Neural cell (in vitro differentiated cells): Measurements from ENCODE around the gene FHL2. TPM values are rescaled to one million over a fixed set of nuclear protein-coding genes. Genes with fewer than 3 reads are reported as not detected.

Experiments used
- H2AFZ ChIP-seq: fragments of 200-600, 300-800 bp; sonication (generic), shearing (Covaris generic); 2 replicates; pipeline ENCODE4 v1.6.0; 2014; ENCODE audit warnings: low read depth, mild to moderate bottlenecking, antibody characterized with exemption, low read length, moderate library complexity
- H3F3A ChIP-seq: fragments of 200-600 bp; shearing (Covaris generic); 2 replicates; pipeline ENCODE4 v1.6.1; 2016; ENCODE audit warnings: mild to moderate bottlenecking, moderate library complexity, mixed read lengths, antibody characterized with exemption, low read length; ENCODE audit not compliant: insufficient read depth, poor library complexity, severe bottlenecking
- H3K27ac ChIP-seq: fragments of 200-600, 300-800 bp; sonication (generic), shearing (Covaris generic); 2 replicates; pipeline ENCODE4 v1.5.1; 2014; ENCODE audit warnings: mild to moderate bottlenecking, low read length, moderate library complexity
- H3K27me3 ChIP-seq: fragments of 300-800, 200-600 bp; sonication (generic), shearing (Covaris generic); 2 replicates; pipeline ENCODE4 v1.6.0; 2014; ENCODE audit warnings: mild to moderate bottlenecking, low read depth, low read length, moderate library complexity; ENCODE audit not compliant: insufficient read depth
- H3K36me3 ChIP-seq: fragments of 300-800, 200-600 bp; sonication (generic), shearing (Covaris generic); 2 replicates; pipeline ENCODE4 v1.5.1; 2014; ENCODE audit warnings: mild to moderate bottlenecking, antibody characterized with exemption, low read length, moderate library complexity; ENCODE audit not compliant: insufficient read depth
- H3K4me2 ChIP-seq: fragments of 300-800, 200-600 bp; sonication (generic), shearing (Covaris generic); 2 replicates; pipeline ENCODE4 v1.6.0; 2014; ENCODE audit warnings: mild to moderate bottlenecking, low read length
- H3K4me3 ChIP-seq: fragments of 300-800, 200-600 bp; sonication (generic), shearing (Covaris generic); 2 replicates; pipeline ENCODE4 v1.5.1; 2014; ENCODE audit warnings: mild to moderate bottlenecking, low read length, moderate library complexity
- H3K79me2 ChIP-seq: fragments of 200-600 bp; shearing (Covaris generic); replicated peaks from 2 replicates; pipeline ENCODE4 v1.6.0; 2014; ENCODE audit warnings: mild to moderate bottlenecking, low read length, moderate library complexity; ENCODE audit not compliant: insufficient read depth
- H3K9ac ChIP-seq: fragments of 300-800, 200-600 bp; sonication (generic), shearing (Covaris generic); 2 replicates; pipeline ENCODE4 v1.6.1; 2016; ENCODE audit warnings: mild to moderate bottlenecking, low read length, mixed read lengths
- H3K9me2 ChIP-seq: fragments of 200-600 bp; shearing (Covaris generic); 2 replicates; pipeline ENCODE4 v1.6.1; 2016; ENCODE audit warnings: mild to moderate bottlenecking, low read length, mixed read lengths; ENCODE audit not compliant: insufficient read depth
- H3K9me3 ChIP-seq: fragments of 200-600, 300-800 bp; sonication (generic), shearing (Covaris generic); 2 replicates; pipeline ENCODE4 v1.6.1; 2016; ENCODE audit warnings: mild to moderate bottlenecking, mixed run types, low read length, moderate library complexity, mixed read lengths
- H4K20me1 ChIP-seq: fragments of 200-600 bp; shearing (Covaris generic); 2 replicates; pipeline ENCODE4 v1.6.1; 2016; ENCODE audit warnings: mild to moderate bottlenecking, mixed run types; ENCODE audit not compliant: insufficient read depth
- EP300 ChIP-seq: fragments of 450-650 bp; conservative IDR thresholded peaks from 2 replicates; pipeline ENCODE4 v1.6.1; 2014; ENCODE audit warnings: antibody characterized with exemption, mild to moderate bottlenecking, moderate library complexity; ENCODE audit not compliant: poor library complexity, severe bottlenecking
- EZH2 ChIP-seq: fragments of 200-600, 300-800 bp; shearing (Covaris generic), sonication (generic); IDR thresholded peaks from 2 replicates; pipeline ENCODE4 v1.6.1; 2014; ENCODE audit warnings: antibody characterized with exemption, low read length, borderline replicate concordance, mild to moderate bottlenecking; ENCODE audit not compliant: insufficient read depth, poor library complexity, severe bottlenecking
- MXI1 ChIP-seq: fragments of 450-650 bp; conservative IDR thresholded peaks from 2 replicates; pipeline ENCODE4 v1.6.1; 2014; ENCODE audit warnings: antibody characterized with exemption, mild to moderate bottlenecking; ENCODE audit not compliant: poor library complexity, severe bottlenecking
- POLR2AphosphoS5 ChIP-seq: IDR thresholded peaks from 2 replicates; pipeline ENCODE4 v1.6.1; 2012
- RAD21 ChIP-seq: fragments of 450-650 bp; conservative IDR thresholded peaks from 2 replicates; pipeline ENCODE4 v1.6.1; 2014; ENCODE audit warnings: antibody characterized with exemption, mild to moderate bottlenecking, moderate library complexity
- SMC3 ChIP-seq: fragments of 450-650 bp; conservative IDR thresholded peaks from 2 replicates; pipeline ENCODE4 v1.6.1; 2014; ENCODE audit warnings: antibody characterized with exemption, mild to moderate bottlenecking, moderate library complexity; ENCODE audit not compliant: poor library complexity
- TAF1 ChIP-seq: IDR thresholded peaks from 2 replicates; pipeline ENCODE4 v1.6.1; 2012; ENCODE audit warnings: low read depth
- polyA plus RNA-seq: library from polyadenylated mRNA; depleted of rRNA; stranded (reverse); fragments of >200 nt; gene quantifications from 2 replicates; pipeline ENCODE4 v1.2.3, GENCODE V29; 2014
- TF ChIP-seq, protein P1 (sequence below): fragments of 450-650 bp; IDR thresholded peaks from 2 replicates; pipeline ENCODE4 v1.5.1; 2014; ENCODE audit warnings: antibody characterized with exemption, mild to moderate bottlenecking, moderate library complexity; ENCODE audit not compliant: poor library complexity, severe bottlenecking
- TF ChIP-seq, protein P2 (sequence below): IDR thresholded peaks from 2 replicates; pipeline ENCODE4 v1.6.1; 2012; ENCODE audit warnings: borderline replicate concordance

The FHL2 gene
- polyA plus RNA-seq, 1 donor from 2014 or later, result 3.5 TPM

DNA sequence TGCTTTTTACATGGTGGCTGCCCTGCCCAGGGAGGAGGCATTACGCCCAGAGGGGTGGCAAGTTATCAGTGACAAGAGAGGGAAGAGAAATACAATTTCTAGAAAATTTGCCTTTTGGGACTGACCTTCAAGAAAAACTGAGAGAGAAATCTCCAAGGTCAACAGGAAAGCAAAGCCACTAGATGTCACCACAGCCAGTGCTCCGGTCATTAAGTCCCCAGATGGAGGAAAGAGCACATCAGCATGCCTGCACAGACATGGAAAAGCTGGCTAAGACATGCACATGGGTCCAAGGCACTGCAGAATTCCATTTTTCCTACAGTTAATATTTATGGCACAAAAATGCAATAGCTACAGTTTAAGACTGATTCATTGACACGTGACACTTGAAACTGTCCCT lies 21.0 kb downstream of the FHL2 start:
- Histone ChIP-seq H3K36me3 (no peaks in the 10 kb centered on the region), H4K20me1 (no peaks in the 10 kb centered on the region), H3K79me2 (no peaks in the 10 kb centered on the region), H3K9ac (no peak overlapping the region), H2AFZ (no peak overlapping the region), H3F3A (no peaks in the 10 kb centered on the region), H3K9me2 (no peaks in the 10 kb centered on the region), H3K9me3 (no peaks in the 10 kb centered on the region), H3K27ac (no peak overlapping the region), H3K27me3 (no peaks in the 10 kb centered on the region), H3K4me2 (no peak overlapping the region), H3K4me3 (no peak overlapping the region)
- no peak for TF ChIP-seq EZH2
- no peak for TF ChIP-seq RAD21
- TF ChIP-seq, protein P1, sequence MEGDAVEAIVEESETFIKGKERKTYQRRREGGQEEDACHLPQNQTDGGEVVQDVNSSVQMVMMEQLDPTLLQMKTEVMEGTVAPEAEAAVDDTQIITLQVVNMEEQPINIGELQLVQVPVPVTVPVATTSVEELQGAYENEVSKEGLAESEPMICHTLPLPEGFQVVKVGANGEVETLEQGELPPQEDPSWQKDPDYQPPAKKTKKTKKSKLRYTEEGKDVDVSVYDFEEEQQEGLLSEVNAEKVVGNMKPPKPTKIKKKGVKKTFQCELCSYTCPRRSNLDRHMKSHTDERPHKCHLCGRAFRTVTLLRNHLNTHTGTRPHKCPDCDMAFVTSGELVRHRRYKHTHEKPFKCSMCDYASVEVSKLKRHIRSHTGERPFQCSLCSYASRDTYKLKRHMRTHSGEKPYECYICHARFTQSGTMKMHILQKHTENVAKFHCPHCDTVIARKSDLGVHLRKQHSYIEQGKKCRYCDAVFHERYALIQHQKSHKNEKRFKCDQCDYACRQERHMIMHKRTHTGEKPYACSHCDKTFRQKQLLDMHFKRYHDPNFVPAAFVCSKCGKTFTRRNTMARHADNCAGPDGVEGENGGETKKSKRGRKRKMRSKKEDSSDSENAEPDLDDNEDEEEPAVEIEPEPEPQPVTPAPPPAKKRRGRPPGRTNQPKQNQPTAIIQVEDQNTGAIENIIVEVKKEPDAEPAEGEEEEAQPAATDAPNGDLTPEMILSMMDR, result no peak
- TF ChIP-seq POLR2AphosphoS5, result no peak
- TF ChIP-seq, protein P2, sequence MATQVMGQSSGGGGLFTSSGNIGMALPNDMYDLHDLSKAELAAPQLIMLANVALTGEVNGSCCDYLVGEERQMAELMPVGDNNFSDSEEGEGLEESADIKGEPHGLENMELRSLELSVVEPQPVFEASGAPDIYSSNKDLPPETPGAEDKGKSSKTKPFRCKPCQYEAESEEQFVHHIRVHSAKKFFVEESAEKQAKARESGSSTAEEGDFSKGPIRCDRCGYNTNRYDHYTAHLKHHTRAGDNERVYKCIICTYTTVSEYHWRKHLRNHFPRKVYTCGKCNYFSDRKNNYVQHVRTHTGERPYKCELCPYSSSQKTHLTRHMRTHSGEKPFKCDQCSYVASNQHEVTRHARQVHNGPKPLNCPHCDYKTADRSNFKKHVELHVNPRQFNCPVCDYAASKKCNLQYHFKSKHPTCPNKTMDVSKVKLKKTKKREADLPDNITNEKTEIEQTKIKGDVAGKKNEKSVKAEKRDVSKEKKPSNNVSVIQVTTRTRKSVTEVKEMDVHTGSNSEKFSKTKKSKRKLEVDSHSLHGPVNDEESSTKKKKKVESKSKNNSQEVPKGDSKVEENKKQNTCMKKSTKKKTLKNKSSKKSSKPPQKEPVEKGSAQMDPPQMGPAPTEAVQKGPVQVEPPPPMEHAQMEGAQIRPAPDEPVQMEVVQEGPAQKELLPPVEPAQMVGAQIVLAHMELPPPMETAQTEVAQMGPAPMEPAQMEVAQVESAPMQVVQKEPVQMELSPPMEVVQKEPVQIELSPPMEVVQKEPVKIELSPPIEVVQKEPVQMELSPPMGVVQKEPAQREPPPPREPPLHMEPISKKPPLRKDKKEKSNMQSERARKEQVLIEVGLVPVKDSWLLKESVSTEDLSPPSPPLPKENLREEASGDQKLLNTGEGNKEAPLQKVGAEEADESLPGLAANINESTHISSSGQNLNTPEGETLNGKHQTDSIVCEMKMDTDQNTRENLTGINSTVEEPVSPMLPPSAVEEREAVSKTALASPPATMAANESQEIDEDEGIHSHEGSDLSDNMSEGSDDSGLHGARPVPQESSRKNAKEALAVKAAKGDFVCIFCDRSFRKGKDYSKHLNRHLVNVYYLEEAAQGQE, result no peak
- no peak for TF ChIP-seq TAF1
- TF ChIP-seq SMC3, result no peak
- TF ChIP-seq MXI1, result no peak
- TF ChIP-seq EP300, result no peak

DNA sequence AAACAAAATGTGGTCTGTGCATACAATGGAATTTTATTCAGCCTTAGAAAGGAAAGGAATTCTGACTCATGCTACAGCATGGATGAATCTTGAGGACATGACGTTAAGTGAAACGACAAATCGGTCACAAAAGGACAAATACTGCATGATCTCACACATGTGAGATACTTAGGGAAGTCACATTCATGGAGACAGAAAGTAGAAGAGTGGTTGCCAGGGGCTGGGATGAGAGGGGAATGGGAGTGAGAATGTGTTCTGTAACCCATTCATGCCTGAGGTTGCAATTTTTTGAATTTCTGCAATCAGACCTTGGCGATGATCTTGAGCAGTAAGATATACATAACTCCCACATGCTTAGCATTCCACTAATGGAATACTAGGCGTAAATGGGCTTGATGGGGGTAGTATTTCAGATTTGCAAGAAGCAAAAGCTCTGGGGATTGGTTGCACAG lies 22.0 kb downstream of the FHL2 start:
- H3K4me3 ChIP-seq, result no peak overlapping the region
- no peaks in the 10 kb centered on the region for H3K36me3 ChIP-seq
- no peak overlapping the region for H3K4me2 ChIP-seq
- no peak overlapping the region for H3K27ac ChIP-seq
- H3K27me3 ChIP-seq, result no peaks in the 10 kb centered on the region
- no peaks in the 10 kb centered on the region for H4K20me1 ChIP-seq
- TF ChIP-seq POLR2AphosphoS5 (no peak), SMC3 (no peak), RAD21 (no peak), EZH2 (no peak)
- TF ChIP-seq, protein P1, result no peak
- no peak overlapping the region for H2AFZ ChIP-seq
- no peaks in the 10 kb centered on the region for H3K9me3 ChIP-seq
- no peaks in the 10 kb centered on the region for H3F3A ChIP-seq
- H3K79me2 ChIP-seq, result no peaks in the 10 kb centered on the region
- H3K9me2 ChIP-seq, result no peaks in the 10 kb centered on the region
- no peak overlapping the region for H3K9ac ChIP-seq
